ENCODE data around the gene RNU11.
"Not testable (repeated sequence)": the region's sequence is repeated elsewhere in the genome, so short reads cannot be mapped to it uniquely, and the experiment has no call there.

Gene RNU11

GRCh38 chr1:28648474-28649198 lies at the start of gene RNU11:
Gene RNU11 (plus strand): TSS chr1:28648600.
- DNase-seq (ENCODE audit: low read depth in 2 of 2), result peak; percentile 63 to 80

- no peak for DNase-seq (ENCODE audit: low read depth in 2 of 2)
Observed at GRCh38 chr1:28601696-28602095, 46.7 kb upstream of the RNU11 start.

GRCh38 chr1:28602536-28603439 lies 45.6 kb upstream of the RNU11 start:
- DNase-seq (ENCODE audit: low read depth in 2 of 2), result no peak

GRCh38 chr1:28604411-28604810 lies 44.0 kb upstream of the RNU11 start:
- no peak for DNase-seq (ENCODE audit: low read depth in 2 of 2)

- no peak for DNase-seq (ENCODE audit: low read depth in 2 of 2)
Observed at GRCh38 chr1:28604962-28605361, 43.4 kb upstream of the RNU11 start.

- DNase-seq (ENCODE audit: low read depth in 2 of 2), result no peak
Observed at GRCh38 chr1:28606771-28607170, 41.6 kb upstream of the RNU11 start.

- no peak for DNase-seq (ENCODE audit: low read depth in 2 of 2)
Observed at GRCh38 chr1:28613175-28613574, 35.2 kb upstream of the RNU11 start.

GRCh38 chr1:28631713-28632112 lies 16.7 kb upstream of the RNU11 start:
- no peak for DNase-seq (ENCODE audit: low read depth in 2 of 2)

GRCh38 chr1:28632560-28632959 lies 15.8 kb upstream of the RNU11 start:
- no peak for DNase-seq (ENCODE audit: low read depth in 2 of 2)

- DNase-seq (ENCODE audit: low read depth in 2 of 2), result no peak
Observed at GRCh38 chr1:28640766-28641165, 7.6 kb upstream of the RNU11 start.

GRCh38 chr1:28642056-28642846 lies 6.1 kb upstream of the RNU11 start:
- no peak for DNase-seq (ENCODE audit: low read depth in 2 of 2)

- DNase-seq (ENCODE audit: low read depth in 2 of 2), result peak; percentile 81 to 88
Observed at GRCh38 chr1:28642847-28643635, 5.4 kb upstream of the RNU11 start, which contains the start of gene TAF12. Gene TAF12 (minus strand): TSS chr1:28643067. CDS start chr1:28622081, 20,986 bp downstream.

- no peak for DNase-seq (ENCODE audit: low read depth in 2 of 2)
Observed at GRCh38 chr1:28644494-28644893, 3.9 kb upstream of the RNU11 start.

- not testable (repeated sequence) for DNase-seq (ENCODE audit: low read depth in 2 of 2)
Observed at GRCh38 chr1:28645406-28645805, 3.0 kb upstream of the RNU11 start.

GRCh38 chr1:28646040-28646439 lies 2.4 kb upstream of the RNU11 start:
- no peak for DNase-seq (ENCODE audit: low read depth in 2 of 2)

- DNase-seq (ENCODE audit: low read depth in 2 of 2), result peak; percentile 76 to 81
Observed at GRCh38 chr1:28648008-28648473, 359 bp upstream of the RNU11 start.

GRCh38 chr1:28653063-28653462 lies 4.7 kb downstream of the RNU11 start:
- DNase-seq (ENCODE audit: low read depth in 2 of 2), result not testable (repeated sequence)

GRCh38 chr1:28653870-28654269 lies 5.5 kb downstream of the RNU11 start:
- DNase-seq (ENCODE audit: low read depth in 2 of 2), result not testable (repeated sequence)

- DNase-seq (ENCODE audit: low read depth in 2 of 2), result not testable (repeated sequence)
Observed at GRCh38 chr1:28655448-28656311, 7.3 kb downstream of the RNU11 start.

- no peak for DNase-seq (ENCODE audit: low read depth in 2 of 2)
Observed at GRCh38 chr1:28656335-28656734, 7.9 kb downstream of the RNU11 start.
